Sigmoid colon (tissue), 7 donors: ENCODE data around the gene PCBP1. TPM values are rescaled to one million over a fixed set of nuclear protein-coding genes. Genes with fewer than 3 reads are reported as not detected.
A peak's percentile ranks its signal among the peaks of the same experiment; 100 is the strongest.

Source experiments
- DNase-seq: peaks from one replicate; pipeline ENCODE4 v3.0.0-alpha.2; 2019
- H3K27ac ChIP-seq, 4 donors: fragments of 200-600 bp; sonication (generic); one replicate each; pipeline ENCODE4 v1.5.1; 2016 to 2019; ENCODE audit warnings: mild to moderate bottlenecking in 1 of 4
- H3K27me3 ChIP-seq, 3 donors: fragments of 200-600 bp; sonication (generic); one replicate each; pipeline ENCODE4 v1.5.1; 2019; ENCODE audit warnings: mild to moderate bottlenecking in 1 of 3
- H3K36me3 ChIP-seq, 4 donors: fragments of 200-600 bp; sonication (generic); one replicate each; pipeline ENCODE4 v1.5.1; 2016 to 2019
- H3K4me1 ChIP-seq, 4 donors: fragments of 200-600 bp; sonication (generic); one replicate each; pipeline ENCODE4 v1.5.1; 2017 to 2019
- H3K4me3 ChIP-seq, 4 donors: fragments of 200-600 bp; sonication (generic); one replicate each; pipeline ENCODE4 v1.5.1; 2017 to 2019; ENCODE audit warnings: mild to moderate bottlenecking in 2 of 4, moderate library complexity in 1 of 4
- H3K9me3 ChIP-seq, 4 donors: fragments of 200-600 bp in 3 of 4; sonication (generic) in 3 of 4; one replicate each; pipeline versions ENCODE4 v1.5.1 to v1.6.1; 2013 to 2019
- EP300 ChIP-seq, 4 donors: sonication (generic); formaldehyde crosslinking; IDR thresholded peaks; one replicate each; pipeline ENCODE4 v1.6.1; 2017; ENCODE audit warnings: antibody characterized with exemption in 4 of 4
- POLR2A ChIP-seq, 2 donors: fragments of 450-650 bp; IDR thresholded peaks; one replicate each; pipeline ENCODE4 v1.6.1; 2016; ENCODE audit warnings: antibody characterized with exemption in 2 of 2, mild to moderate bottlenecking in 2 of 2, moderate library complexity in 2 of 2
- POLR2AphosphoS5 ChIP-seq, 4 donors: sonication (generic); formaldehyde crosslinking; IDR thresholded peaks; one replicate each; pipeline ENCODE4 v1.6.1; 2017; ENCODE audit warnings: antibody characterized with exemption in 4 of 4
- WGBS, 2 donors: extraction: QIAGEN DNeasy Blood & Tissue Kit; methylation state at CpG; one replicate each; pipeline ENCODE4 v1.1.7; 2013; 5-methylcytosine and 5-hydroxymethylcytosine counted together
- intact Hi-C: fragments of 100-400 bp; cut with DNase I; formaldehyde crosslinking; loops from one replicate; pipeline ENCODE4 v1.15.1; 2023
- polyA plus RNA-seq, 3 donors: library from polyadenylated mRNA; stranded (reverse); fragments of 200-250 nt; gene quantifications; one replicate each; pipeline ENCODE4 v1.2.3, GENCODE V29; 2013
- total RNA-seq, 4 donors: library from RNA; depleted of rRNA; stranded (reverse); fragments of >200 nt; gene quantifications; one replicate each; pipeline ENCODE4 v1.1.0, GENCODE V29; 2016
- TF ChIP-seq, protein P1 (sequence below), 4 experiments: fragments of 450-650 bp in 3 of 4; fragments of 200-600 bp in 1 of 4; IDR thresholded peaks; one replicate each; pipeline ENCODE4 v1.5.1; 2016 to 2019; ENCODE audit warnings: antibody characterized with exemption in 4 of 4, mild to moderate bottlenecking in 3 of 4, moderate library complexity in 2 of 4
- donor health status: healthy with polysubstance abuse.
- donor health status: Bipolar disorder and iron deficiency.
- donor health status: healthy.

Gene PCBP1
- total and polyA plus RNA-seq, 7 donors: 178 to 311 (median 186) TPM

DNA sequence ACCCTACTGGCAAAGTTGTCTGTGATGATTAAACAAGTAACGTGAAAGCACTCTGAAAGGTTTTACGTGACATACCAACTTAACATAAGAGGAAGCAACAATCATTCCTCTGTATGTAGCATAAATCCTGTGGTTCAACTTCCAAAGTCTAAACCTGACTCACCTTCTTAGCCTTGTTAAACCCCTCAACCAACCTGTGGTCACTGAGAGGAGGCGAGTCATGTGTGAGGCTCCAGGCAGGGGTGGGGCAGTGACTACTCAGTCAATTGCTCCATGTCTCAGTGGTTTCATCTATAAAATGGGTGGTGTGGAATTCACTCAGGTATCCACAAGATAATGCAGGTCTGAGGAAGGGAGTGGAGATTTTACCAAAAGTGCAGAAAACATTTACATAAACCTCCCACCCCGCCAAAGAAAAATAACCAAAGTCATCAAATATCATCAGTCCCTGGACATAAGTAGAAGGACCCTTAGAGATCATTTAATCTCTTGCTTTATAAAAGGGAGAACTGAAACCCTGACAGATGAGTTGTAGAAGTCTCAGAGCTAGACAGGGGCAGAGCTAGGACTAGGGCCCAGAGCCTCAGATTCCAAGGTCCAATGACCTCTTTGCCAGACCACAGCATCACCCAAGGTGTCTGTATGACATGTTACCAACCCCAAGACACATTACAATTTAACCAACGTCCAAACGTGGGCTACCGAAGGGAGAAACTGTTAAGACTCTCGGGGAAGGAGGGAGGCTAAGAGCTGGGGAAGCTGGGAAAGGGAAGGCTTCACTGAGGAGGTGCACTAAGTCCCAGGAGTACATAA lies 3.7 kb upstream of the PCBP1 start:
- DNase-seq: peak; percentile 48
- TF ChIP-seq, protein P1, sequence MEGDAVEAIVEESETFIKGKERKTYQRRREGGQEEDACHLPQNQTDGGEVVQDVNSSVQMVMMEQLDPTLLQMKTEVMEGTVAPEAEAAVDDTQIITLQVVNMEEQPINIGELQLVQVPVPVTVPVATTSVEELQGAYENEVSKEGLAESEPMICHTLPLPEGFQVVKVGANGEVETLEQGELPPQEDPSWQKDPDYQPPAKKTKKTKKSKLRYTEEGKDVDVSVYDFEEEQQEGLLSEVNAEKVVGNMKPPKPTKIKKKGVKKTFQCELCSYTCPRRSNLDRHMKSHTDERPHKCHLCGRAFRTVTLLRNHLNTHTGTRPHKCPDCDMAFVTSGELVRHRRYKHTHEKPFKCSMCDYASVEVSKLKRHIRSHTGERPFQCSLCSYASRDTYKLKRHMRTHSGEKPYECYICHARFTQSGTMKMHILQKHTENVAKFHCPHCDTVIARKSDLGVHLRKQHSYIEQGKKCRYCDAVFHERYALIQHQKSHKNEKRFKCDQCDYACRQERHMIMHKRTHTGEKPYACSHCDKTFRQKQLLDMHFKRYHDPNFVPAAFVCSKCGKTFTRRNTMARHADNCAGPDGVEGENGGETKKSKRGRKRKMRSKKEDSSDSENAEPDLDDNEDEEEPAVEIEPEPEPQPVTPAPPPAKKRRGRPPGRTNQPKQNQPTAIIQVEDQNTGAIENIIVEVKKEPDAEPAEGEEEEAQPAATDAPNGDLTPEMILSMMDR (IDR thresholded peaks at IDR 0.05): no peak
- TF ChIP-seq EP300 (IDR thresholded peaks at IDR 0.05) (no peak), POLR2A (IDR thresholded peaks at IDR 0.05) (no peak), POLR2AphosphoS5 (IDR thresholded peaks at IDR 0.05) (no peak)
- WGBS, 2 donors: 61 to 64% methylated on average over 8 of the region's 8 CpGs
- Histone ChIP-seq H3K27ac (peak overlapping the region in 2 of 4 donors; percentile 99), H3K4me3 (no peak overlapping the region), H3K27me3 (no peaks in the 10 kb centered on the region), H3K36me3 (peaks cover 16 to 61% (median 22%) of the 10 kb centered on the region in 4 donors), H3K9me3 (no peaks in the 10 kb centered on the region), H3K4me1 (peaks cover 0 to 37% (median 29%) of the 10 kb centered on the region in 4 donors)
- intact Hi-C loops: loop anchor here (10.0 kb wide), 2 partner anchors 171 to 259 kb away; partner anchors contain the start of genes GMCL1 and PCYOX1

DNA sequence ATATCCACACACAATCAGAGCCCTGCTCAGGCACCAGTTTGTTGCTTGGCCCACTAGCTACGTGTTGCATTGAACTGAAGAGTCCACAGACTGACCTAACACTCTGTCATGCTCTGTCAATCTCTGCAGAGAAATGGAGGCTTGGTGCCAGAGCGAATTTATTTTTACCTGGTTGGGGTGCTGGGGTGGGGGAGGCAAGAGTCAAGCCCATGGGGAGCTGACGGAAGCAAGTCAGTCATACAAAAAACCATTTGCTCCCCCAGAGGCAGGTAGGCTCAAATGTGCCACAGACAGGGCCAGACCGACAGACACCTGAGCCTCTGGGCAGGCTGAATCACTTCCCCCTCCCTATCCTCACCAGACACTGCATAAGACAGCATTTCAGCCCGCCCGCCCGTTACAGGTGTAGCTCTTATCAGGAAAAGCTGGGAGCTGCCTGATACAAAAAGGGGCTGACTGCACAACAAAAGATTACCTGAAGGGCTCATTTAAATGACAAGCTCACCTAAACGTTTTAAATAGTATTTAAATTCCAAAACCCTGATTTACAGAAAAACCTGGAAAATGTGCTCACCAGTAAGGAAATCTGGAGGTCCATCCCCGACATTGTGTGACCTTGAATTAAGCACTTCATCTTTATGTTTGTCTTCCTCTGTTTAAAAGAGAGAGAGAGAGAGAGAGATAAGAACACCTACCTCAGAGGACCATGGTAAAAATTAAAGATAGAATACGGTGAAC lies 2.1 kb upstream of the PCBP1 start:
- no peaks in the 10 kb centered on the region for H3K27me3 ChIP-seq
- TF ChIP-seq, protein P1 (IDR thresholded peaks at IDR 0.05): no peak
- TF ChIP-seq POLR2A (IDR thresholded peaks at IDR 0.05): no peak
- no peak for TF ChIP-seq POLR2AphosphoS5 (IDR thresholded peaks at IDR 0.05)
- no peak for TF ChIP-seq EP300 (IDR thresholded peaks at IDR 0.05)
- WGBS, 2 donors: 38 to 48% methylated on average over 10 of the region's 10 CpGs
- no peaks in the 10 kb centered on the region for H3K9me3 ChIP-seq
- H3K27ac ChIP-seq: peak overlapping the region; percentile 99 to 100 (median 99)
- intact Hi-C loops: loop anchor here (5.0 to 10.0 kb wide), 5 partner anchors 107 to 260 kb away; partner anchors contain the start of genes C2orf42, GMCL1, PCYOX1 and SNRPG
- peak overlapping the region; percentile 63 to 74 (median 72) for H3K4me3 ChIP-seq
- peak; percentile 66 for DNase-seq
- peaks cover 15 to 48% (median 16%) of the 10 kb centered on the region in 4 donors for H3K36me3 ChIP-seq
- peaks cover 0 to 51% (median 43%) of the 10 kb centered on the region in 4 donors for H3K4me1 ChIP-seq

DNA sequence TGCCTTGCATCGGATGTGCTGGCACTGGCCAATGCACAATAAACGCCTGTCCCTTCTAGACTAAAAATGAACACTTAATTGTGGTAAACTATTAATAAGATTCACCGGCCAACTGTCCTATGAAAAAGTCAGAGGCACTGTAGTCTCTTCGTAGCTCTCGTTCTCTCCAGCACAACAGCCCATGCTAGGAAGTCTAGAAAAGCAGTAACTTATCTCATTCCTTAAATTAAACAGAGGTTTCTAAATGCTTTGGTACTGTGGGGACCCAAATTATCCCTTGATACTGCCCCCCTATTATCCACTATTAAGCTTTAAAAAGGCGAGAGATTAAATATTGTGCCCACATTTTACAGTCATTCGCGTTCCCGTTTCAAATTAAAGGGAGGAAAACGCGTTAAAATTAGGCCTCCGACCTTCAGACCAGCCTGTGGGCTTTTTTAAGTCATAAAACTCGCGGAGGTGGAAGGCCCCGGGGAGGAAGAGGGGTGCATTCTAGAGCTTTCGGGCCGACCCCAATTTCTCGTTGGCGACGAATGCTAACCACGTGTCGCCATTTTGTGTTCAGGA lies 1.5 kb upstream of the PCBP1 start:
- intact Hi-C loops: loop anchor here (2.0 to 10.0 kb wide), 7 partner anchors 39 to 261 kb away; partner anchors contain the start of genes C2orf42, GMCL1, PCYOX1 and SNRPG
- Histone ChIP-seq H3K4me3 (peak overlapping the region; percentile 63 to 74 (median 72)), H3K36me3 (peaks cover 12 to 41% (median 15%) of the 10 kb centered on the region in 4 donors), H3K27me3 (no peaks in the 10 kb centered on the region), H3K4me1 (peaks cover 0 to 54% (median 47%) of the 10 kb centered on the region in 4 donors), H3K9me3 (no peaks in the 10 kb centered on the region), H3K27ac (peak overlapping the region; percentile 99 to 100 (median 99))
- 25 to 76% methylated on average over 22 of the region's 22 CpGs for WGBS, 2 donors
- TF ChIP-seq POLR2A (IDR thresholded peaks at IDR 0.05) (no peak), POLR2AphosphoS5 (IDR thresholded peaks at IDR 0.05) (peak in 1 of 4 donors; percentile 25)
- DNase-seq: peak; percentile 24

DNA sequence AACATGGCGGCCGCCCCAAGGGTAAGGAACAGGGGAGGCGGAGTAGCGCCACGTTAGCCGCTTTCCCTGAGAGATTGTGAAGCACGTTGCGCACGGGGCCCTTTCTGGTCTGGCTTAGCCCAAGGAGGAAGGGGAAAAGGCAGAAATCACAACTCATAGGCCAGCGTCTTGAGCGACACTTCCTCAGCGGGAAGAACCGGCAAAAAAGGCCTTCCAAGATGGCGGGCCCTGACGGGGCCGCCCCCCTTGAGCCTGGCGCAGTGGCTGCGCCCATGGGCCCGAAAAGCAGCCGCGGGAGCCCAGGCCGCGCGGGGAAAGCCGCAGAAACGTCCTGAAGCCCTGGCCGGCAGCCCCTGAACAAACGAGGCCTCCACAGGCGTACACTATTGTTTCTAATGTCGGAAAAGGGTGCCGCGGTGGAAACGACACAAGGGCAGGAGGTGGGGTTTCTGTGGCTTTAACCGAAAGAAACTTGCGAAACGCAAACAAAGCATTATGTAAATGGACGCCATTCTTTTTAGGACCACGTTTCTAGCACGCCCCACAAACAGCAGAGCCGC lies 919 bp upstream of the PCBP1 start:
- no peak for TF ChIP-seq EP300 (IDR thresholded peaks at IDR 0.05)
- peak in 2 of 4 donors; percentile 8 to 70 for TF ChIP-seq POLR2AphosphoS5 (IDR thresholded peaks at IDR 0.05)
- H3K9me3 ChIP-seq: no peaks in the 10 kb centered on the region
- intact Hi-C loops: loop anchor here (2.0 to 10.0 kb wide), 7 partner anchors 38 to 262 kb away; partner anchors contain the start of genes C2orf42, GMCL1, PCYOX1 and SNRPG
- peak overlapping the region; percentile 63 to 74 (median 72) for H3K4me3 ChIP-seq
- peak; percentile 87 for DNase-seq
- peaks cover 0 to 54% (median 47%) of the 10 kb centered on the region in 4 donors for H3K4me1 ChIP-seq
- WGBS, 2 donors: 3 to 21% methylated on average over 40 of the region's 40 CpGs
- H3K36me3 ChIP-seq: peaks cover 12 to 36% (median 15%) of the 10 kb centered on the region in 4 donors
- no peaks in the 10 kb centered on the region for H3K27me3 ChIP-seq
- H3K27ac ChIP-seq: peak overlapping the region; percentile 99 to 100 (median 99)
